ENCODE data around the gene PBX3. TPM values are rescaled to one million over a fixed set of nuclear protein-coding genes. Genes with fewer than 3 reads are reported as not detected.

Gene PBX3
- total and polyA plus RNA-seq, 3 donors from 2014 or later, result 21.0 to 56.1 (median 48.0) TPM

DNA sequence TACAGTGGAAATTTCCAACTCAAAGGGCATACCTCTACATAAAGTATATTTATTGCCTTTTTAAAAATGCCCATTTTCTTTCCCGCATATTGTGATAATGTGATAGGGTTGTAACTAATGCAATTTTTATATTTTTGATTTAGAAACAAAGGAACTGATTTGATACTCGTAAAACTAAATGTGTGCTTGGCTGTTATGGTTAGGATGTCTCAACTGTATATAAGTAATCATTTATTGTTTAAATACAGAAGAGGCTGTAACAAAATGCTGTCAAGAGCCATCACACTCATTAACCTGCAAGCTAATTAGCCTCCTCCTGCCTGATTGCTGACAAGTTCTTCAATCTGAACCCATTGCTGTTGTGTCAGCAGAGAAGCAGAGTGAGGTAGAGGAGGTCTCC is 149.2 kb downstream of the PBX3 start:
- TF ChIP-seq, protein P1, sequence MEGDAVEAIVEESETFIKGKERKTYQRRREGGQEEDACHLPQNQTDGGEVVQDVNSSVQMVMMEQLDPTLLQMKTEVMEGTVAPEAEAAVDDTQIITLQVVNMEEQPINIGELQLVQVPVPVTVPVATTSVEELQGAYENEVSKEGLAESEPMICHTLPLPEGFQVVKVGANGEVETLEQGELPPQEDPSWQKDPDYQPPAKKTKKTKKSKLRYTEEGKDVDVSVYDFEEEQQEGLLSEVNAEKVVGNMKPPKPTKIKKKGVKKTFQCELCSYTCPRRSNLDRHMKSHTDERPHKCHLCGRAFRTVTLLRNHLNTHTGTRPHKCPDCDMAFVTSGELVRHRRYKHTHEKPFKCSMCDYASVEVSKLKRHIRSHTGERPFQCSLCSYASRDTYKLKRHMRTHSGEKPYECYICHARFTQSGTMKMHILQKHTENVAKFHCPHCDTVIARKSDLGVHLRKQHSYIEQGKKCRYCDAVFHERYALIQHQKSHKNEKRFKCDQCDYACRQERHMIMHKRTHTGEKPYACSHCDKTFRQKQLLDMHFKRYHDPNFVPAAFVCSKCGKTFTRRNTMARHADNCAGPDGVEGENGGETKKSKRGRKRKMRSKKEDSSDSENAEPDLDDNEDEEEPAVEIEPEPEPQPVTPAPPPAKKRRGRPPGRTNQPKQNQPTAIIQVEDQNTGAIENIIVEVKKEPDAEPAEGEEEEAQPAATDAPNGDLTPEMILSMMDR (IDR thresholded peaks at IDR 0.05), result no peak
- TF ChIP-seq POLR2A (IDR thresholded peaks at IDR 0.05), result no peak
- Histone ChIP-seq H3K4me1 (peaks cover 4% of the 10 kb centered on the region), H3K27me3 (no peaks in the 10 kb centered on the region), H3K36me3 (ENCODE audit: low read depth, missing control alignments) (no peaks in the 10 kb centered on the region), H3K4me3 (no peak overlapping the region), H3K9me3 (no peaks in the 10 kb centered on the region), H3K27ac (no peak overlapping the region)
- no peak for DNase-seq
- intact Hi-C loops (cut with DNase I; ENCODE audit: low total_unique reads), result no loop called here
- WGBS, 2 donors, result 72 to 81% methylated on average over 2 of the region's 2 CpGs

DNA sequence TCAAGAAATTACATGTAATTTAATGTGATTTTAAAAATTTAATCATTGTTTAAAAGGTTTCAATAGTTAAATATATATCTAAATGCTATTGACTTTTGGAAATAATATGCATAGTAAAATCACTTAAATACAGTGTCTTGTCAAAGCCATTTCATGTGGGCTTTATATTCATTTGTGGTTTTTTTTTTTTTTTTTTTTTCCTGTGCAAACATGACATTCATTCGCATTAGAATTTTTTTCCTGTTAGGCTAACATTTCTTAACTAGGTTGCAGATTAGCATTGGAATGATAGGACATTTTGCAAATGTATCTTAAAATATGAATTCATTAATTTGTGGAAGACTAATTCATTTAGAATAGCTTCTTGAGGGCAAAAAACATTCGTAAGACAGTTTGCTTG is 149.8 kb downstream of the PBX3 start:
- 90 to 97% methylated on average over 2 of the region's 2 CpGs for WGBS, 2 donors
- H3K36me3 ChIP-seq (ENCODE audit: low read depth, missing control alignments), result no peaks in the 10 kb centered on the region
- no peak for TF ChIP-seq POLR2A (IDR thresholded peaks at IDR 0.05)
- TF ChIP-seq, protein P1 (IDR thresholded peaks at IDR 0.05), result no peak
- no peaks in the 10 kb centered on the region for H3K4me1 ChIP-seq
- intact Hi-C loops (cut with DNase I; ENCODE audit: low total_unique reads), result no loop called here
- H3K27me3 ChIP-seq, result no peaks in the 10 kb centered on the region
- H3K4me3 ChIP-seq, result no peak overlapping the region
- no peak for DNase-seq
- no peaks in the 10 kb centered on the region for H3K9me3 ChIP-seq
- H3K27ac ChIP-seq, result no peak overlapping the region

DNA sequence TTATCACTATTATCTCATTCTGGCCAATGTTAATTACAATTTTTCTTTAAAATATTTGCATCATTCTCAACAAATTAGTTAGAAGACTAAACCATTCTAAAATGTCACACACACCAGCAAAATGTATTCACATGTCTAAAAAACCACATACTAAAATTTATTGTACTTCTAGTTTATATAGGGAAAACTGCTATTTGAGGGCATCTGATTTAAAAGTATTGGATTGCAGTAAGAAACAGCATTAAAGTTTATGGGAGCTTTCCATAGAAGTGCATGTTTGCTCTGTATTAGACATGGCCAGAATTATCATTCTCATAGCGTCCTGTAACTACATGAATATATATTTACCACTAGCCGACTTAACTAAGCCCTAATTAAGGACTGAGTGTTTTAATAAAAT is 150.3 kb downstream of the PBX3 start:
- intact Hi-C loops (cut with DNase I; ENCODE audit: low total_unique reads), result no loop called here
- H3K27me3 ChIP-seq, result no peaks in the 10 kb centered on the region
- TF ChIP-seq POLR2A (IDR thresholded peaks at IDR 0.05), result no peak
- TF ChIP-seq, protein P1 (IDR thresholded peaks at IDR 0.05), result no peak
- no peaks in the 10 kb centered on the region for H3K36me3 ChIP-seq (ENCODE audit: low read depth, missing control alignments)
- no peaks in the 10 kb centered on the region for H3K9me3 ChIP-seq
- 94 to 98% methylated on average over 2 of the region's 2 CpGs for whole genome bisulfite sequencing, 2 donors
- H3K27ac ChIP-seq, result no peak overlapping the region
- no peak for DNase-seq
- H3K4me1 ChIP-seq, result no peaks in the 10 kb centered on the region
- H3K4me3 ChIP-seq, result no peak overlapping the region

DNA sequence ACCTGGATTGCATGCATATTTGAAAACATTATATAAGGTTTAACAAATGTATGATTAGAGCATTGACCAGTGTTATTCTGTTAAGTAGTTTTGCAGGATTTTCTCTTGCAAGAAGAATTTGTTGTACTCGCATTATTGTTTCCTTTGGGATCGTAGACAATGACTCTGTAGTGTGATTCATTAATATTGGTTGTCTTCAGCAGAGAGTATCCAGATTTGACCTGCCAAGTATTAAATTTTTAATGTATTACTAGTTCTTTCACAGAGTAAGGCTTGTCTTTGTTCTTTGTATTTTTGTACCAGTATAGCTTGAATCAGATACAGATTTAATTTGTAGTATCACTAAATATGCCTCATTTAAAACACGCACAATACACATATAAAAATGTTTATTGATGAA is 155.0 kb downstream of the PBX3 start:
- TF ChIP-seq, protein P1 (IDR thresholded peaks at IDR 0.05), result no peak
- no peak for TF ChIP-seq POLR2A (IDR thresholded peaks at IDR 0.05)
- H3K36me3 ChIP-seq (ENCODE audit: low read depth, missing control alignments), result no peaks in the 10 kb centered on the region
- no peaks in the 10 kb centered on the region for H3K27me3 ChIP-seq
- no peaks in the 10 kb centered on the region for H3K4me1 ChIP-seq
- H3K4me3 ChIP-seq, result no peak overlapping the region
- no peak for DNase-seq
- intact Hi-C loops (cut with DNase I; ENCODE audit: low total_unique reads), result no loop called here
- H3K27ac ChIP-seq, result no peak overlapping the region
- H3K9me3 ChIP-seq, result no peaks in the 10 kb centered on the region
- WGBS, 2 donors, result 74 to 85% methylated on average over 3 of the region's 3 CpGs

DNA sequence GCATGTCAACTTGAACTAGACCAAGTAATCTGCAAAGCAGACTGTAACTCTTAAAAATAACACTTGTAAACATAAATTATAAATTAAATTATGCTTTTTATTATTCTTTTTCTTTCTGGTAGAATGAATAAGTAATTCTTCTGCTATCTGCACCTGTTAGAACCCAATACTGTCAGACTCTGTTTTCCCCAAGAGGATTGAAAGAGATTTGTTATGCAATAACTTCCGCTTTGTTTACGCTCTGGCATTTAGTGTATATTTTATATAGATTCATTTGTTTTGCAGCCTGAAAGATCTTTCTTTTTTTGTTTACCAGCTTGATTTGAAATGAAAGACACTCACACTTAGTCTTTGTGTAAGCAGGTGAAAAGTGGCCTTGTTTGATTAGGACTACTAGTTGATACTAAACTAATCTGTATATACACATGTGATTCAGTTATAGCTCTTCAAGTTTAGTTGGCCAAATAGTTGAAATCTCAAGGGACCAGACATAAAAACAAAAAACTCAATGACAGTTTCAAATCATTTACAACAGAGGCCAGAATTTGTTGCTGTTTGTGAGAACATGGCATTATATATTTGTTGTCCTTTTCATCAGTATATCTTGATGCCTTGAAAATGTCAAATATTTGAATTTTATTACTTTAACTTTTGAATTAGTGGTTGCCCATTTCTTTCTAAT is 155.8 kb downstream of the PBX3 start:
- Histone ChIP-seq H3K36me3 (ENCODE audit: low read depth, missing control alignments) (no peaks in the 10 kb centered on the region), H3K27ac (no peak overlapping the region), H3K4me1 (no peaks in the 10 kb centered on the region), H3K27me3 (no peaks in the 10 kb centered on the region), H3K4me3 (no peak overlapping the region), H3K9me3 (no peaks in the 10 kb centered on the region)
- WGBS, 2 donors, result 91 to 93% methylated on average over 2 of the region's 2 CpGs
- TF ChIP-seq POLR2A (IDR thresholded peaks at IDR 0.05), result no peak
- TF ChIP-seq, protein P1 (IDR thresholded peaks at IDR 0.05), result no peak
- DNase-seq, result no peak
- intact Hi-C loops (cut with DNase I; ENCODE audit: low total_unique reads), result no loop called here
